HG02852 (cell line): Measurements from ENCODE around the gene UGGT1.

Source experiments
- ATAC-seq: cut with Tn5 transposase; IDR thresholded peaks from one replicate; pipeline ENCODE4 v1.9.1; 2021; ENCODE audit warnings: mild to moderate bottlenecking, moderate library complexity; ENCODE audit not compliant: unreplicated experiment

Gene UGGT1

GRCh38 chr2:128109243-128109642 is 18.2 kb downstream of the UGGT1 start:
- ATAC-seq: no peak

- ATAC-seq: no peak
Measured at GRCh38 chr2:128115921-128116623, 25.1 kb downstream of the UGGT1 start.

GRCh38 chr2:128134573-128134972 is 43.6 kb downstream of the UGGT1 start:
- ATAC-seq: no peak

- ATAC-seq: no peak
Measured at GRCh38 chr2:128137094-128137616, 46.2 kb downstream of the UGGT1 start.

GRCh38 chr2:128139624-128140023 is 48.6 kb downstream of the UGGT1 start:
- no peak for ATAC-seq

GRCh38 chr2:128145651-128146050 is 54.7 kb downstream of the UGGT1 start:
- no peak for ATAC-seq

- ATAC-seq: no peak
Measured at GRCh38 chr2:128153786-128154185, 62.8 kb downstream of the UGGT1 start.

- no peak for ATAC-seq
Measured at GRCh38 chr2:128154225-128154624, 63.2 kb downstream of the UGGT1 start.

- no peak for ATAC-seq
Measured at GRCh38 chr2:128155970-128156369, 65.0 kb downstream of the UGGT1 start.

GRCh38 chr2:128156812-128157211 is 65.8 kb downstream of the UGGT1 start:
- no peak for ATAC-seq

GRCh38 chr2:128157644-128158043 is 66.6 kb downstream of the UGGT1 start:
- ATAC-seq: no peak

- no peak for ATAC-seq
Measured at GRCh38 chr2:128158176-128158575, 67.2 kb downstream of the UGGT1 start.

- no peak for ATAC-seq
Measured at GRCh38 chr2:128159437-128159836, 68.4 kb downstream of the UGGT1 start.

GRCh38 chr2:128160616-128161275 is 69.7 kb downstream of the UGGT1 start:
- ATAC-seq: no peak

GRCh38 chr2:128162266-128162665 is 71.3 kb downstream of the UGGT1 start:
- no peak for ATAC-seq

GRCh38 chr2:128164311-128164710 is 73.3 kb downstream of the UGGT1 start:
- no peak for ATAC-seq

GRCh38 chr2:128166746-128167353 is 75.8 kb downstream of the UGGT1 start:
- no peak for ATAC-seq

GRCh38 chr2:128169094-128169493 is 78.1 kb downstream of the UGGT1 start:
- ATAC-seq: no peak

GRCh38 chr2:128169497-128169896 is 78.5 kb downstream of the UGGT1 start:
- ATAC-seq: no peak

GRCh38 chr2:128169933-128170709 is 79.1 kb downstream of the UGGT1 start:
- no peak for ATAC-seq

GRCh38 chr2:128170776-128171175 is 79.8 kb downstream of the UGGT1 start:
- ATAC-seq: no peak
